Measurements from ENCODE around the gene PRKAB2. TPM values are rescaled to one million over a fixed set of nuclear protein-coding genes. Genes with fewer than 3 reads are reported as not detected.
"Not testable (repeated sequence)": the region's sequence is repeated elsewhere in the genome, so short reads cannot be mapped to it uniquely, and the experiment has no call there.

The PRKAB2 gene
- total RNA-seq, 1 experiment from 2014 or later: 36.0 TPM

DNA sequence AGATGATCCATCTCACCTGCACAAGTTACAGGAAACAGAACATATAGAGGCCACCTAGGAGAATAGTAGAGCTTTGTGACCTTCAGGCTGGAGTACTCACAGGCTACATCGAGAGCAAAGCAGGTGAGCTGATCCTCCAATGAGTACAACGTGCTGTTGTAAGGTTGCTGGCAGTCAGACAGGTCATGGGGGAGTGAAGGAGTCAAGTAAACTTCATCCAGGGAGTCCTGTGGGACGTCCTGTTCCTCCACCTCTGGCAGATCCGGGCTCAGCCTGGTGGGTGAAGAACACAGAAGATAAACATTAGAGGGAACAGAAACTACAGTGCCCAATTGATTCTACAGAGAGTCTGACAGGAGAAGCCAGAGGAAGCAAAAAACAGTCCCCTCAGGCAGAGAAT, 62.5 kb downstream of the PRKAB2 start:
- DNase-seq: no peak
- Histone ChIP-seq H3K36me3 (replicated peaks; ENCODE audit: control insufficient read depth, insufficient read depth, low read length) (no peaks in the 10 kb centered on the region), H3K27me3 (ENCODE audit: control insufficient read depth, insufficient read depth, low read length) (no peaks in the 10 kb centered on the region), H3K4me3 (ENCODE audit: insufficient read depth, low read depth, low read length) (no peak overlapping the region)

DNA sequence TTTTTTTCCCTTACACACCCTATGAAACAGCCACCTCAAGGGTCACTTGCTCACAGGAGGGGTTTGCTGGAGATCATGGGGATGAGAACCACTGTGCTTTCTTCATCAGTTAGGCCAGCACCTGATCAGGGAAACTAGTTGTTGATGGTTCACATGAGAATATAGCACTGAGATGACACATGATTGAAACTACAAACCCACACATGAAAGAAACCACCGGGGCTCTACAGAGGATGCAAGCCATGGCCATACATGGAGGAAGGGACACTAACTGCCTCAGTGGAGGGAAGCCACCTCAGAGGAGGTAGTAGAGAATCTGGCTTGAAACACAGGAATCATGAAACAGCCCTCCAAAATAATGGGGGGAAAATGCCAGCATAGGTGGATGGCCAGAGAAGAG, 63.2 kb downstream of the PRKAB2 start:
- no peak for DNase-seq
- Histone ChIP-seq H3K27me3 (ENCODE audit: control insufficient read depth, insufficient read depth, low read length) (no peaks in the 10 kb centered on the region), H3K36me3 (replicated peaks; ENCODE audit: control insufficient read depth, insufficient read depth, low read length) (no peaks in the 10 kb centered on the region), H3K4me3 (ENCODE audit: insufficient read depth, low read depth, low read length) (no peak overlapping the region)

DNA sequence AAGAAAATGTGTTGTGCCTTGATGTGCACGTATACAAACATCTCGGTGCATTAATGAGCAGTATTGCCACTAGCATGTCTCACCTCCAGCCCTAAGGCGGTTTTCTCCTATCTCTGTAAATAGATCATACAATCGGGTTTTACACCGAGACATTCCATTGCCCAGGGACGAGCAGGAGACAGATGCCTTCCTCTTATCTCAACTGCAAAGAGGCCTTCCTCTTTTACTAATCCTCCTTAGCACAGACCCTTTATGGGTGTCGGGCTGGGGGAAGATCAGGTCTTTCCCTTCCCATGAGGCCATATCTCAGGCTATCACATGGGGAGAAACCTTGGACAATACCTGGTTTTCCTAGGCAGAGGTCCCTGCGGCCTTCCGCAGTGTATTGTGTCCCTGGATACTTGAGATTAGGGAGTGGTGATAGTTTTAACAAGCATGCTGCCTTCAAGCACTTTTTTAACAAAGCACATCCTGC, 65.8 kb downstream of the PRKAB2 start:
- not testable (repeated sequence) for H3K4me3 ChIP-seq (ENCODE audit: insufficient read depth, low read depth, low read length); H3K27me3 ChIP-seq (ENCODE audit: control insufficient read depth, insufficient read depth, low read length); DNase-seq

DNA sequence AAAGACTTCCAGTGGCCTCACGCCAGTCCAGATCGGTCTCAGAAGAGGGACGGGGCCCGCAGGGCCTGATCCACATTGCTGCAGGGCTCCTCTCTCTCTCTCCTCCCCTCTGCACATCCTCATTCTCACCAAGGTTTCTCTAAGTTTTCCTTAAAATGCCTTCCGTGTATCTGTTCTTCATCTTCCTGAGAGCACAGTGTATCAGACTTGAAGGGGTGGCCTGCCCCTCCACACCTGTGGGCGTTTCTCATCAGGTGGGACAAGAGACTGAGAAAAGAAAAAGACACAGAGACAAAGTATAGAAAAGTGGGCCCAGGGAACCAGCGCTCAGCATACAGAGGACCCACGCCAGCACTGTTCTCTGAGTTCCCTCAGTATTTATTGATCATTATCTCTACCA, 66.4 kb downstream of the PRKAB2 start:
- no peaks in the 10 kb centered on the region for H3K27me3 ChIP-seq (ENCODE audit: control insufficient read depth, insufficient read depth, low read length)
- no peak for DNase-seq
- H3K36me3 ChIP-seq (replicated peaks; ENCODE audit: control insufficient read depth, insufficient read depth, low read length): no peaks in the 10 kb centered on the region
- no peak overlapping the region for H3K4me3 ChIP-seq (ENCODE audit: insufficient read depth, low read depth, low read length)

More for the DNA sequence above, 65.8 kb downstream of the PRKAB2 start:
- not testable (repeated sequence) for H3K36me3 ChIP-seq (replicated peaks; ENCODE audit: control insufficient read depth, insufficient read depth, low read length)

Other genes starting within 250 kb of the PRKAB2 start
- gene NBPF12, start 234.1 kb downstream of the PRKAB2 start, total RNA-seq (2014; rRNA removed; shearing (Covaris generic)): 3.7 and 5.8 TPM in 2 replicates
- gene FMO5, start 52.9 kb upstream of the PRKAB2 start, total RNA-seq (2014; rRNA removed; shearing (Covaris generic)): 5.0 and 6.3 TPM in 2 replicates
- gene CHD1L, start 70.2 kb upstream of the PRKAB2 start, total RNA-seq (2014; rRNA removed; shearing (Covaris generic)): 71.7 and 80.0 TPM in 2 replicates

Data from H7 (cell line).